ENCODE measurements around the gene DBI.
"Not testable (repeated sequence)": the region's sequence is repeated elsewhere in the genome, so short reads cannot be mapped to it uniquely, and the experiment has no call there.

DBI gene

DNA sequence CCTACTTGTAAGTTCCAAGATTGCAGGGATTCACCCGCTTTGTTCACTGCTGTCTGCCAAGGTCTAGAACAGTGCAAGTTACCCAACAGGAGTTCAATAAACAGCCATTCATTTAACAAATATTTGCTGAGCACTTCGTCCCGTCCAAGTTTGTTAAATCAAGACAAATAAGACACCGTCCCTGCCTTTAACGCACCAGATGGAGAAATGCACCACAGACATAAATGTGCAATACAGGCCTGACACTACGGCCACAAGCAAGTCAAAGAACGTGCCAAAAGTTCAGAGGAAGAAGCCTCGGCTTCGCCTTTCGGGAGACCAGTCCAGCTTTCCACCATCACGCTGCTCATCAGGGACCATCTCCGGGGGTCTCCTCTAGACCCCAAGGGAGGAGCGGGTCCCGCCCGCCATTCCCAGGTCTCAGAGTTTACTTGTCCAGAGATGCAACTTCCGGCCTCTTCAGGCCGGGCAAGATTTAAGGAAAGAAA lies 572 bp upstream of the DBI start:
- H3K27ac Mint-ChIP-seq, result peak overlapping the region; percentile 74 to 98 (median 88)
- H3K9me3 Mint-ChIP-seq, result no peaks in the 10 kb centered on the region
- TF ChIP-seq, protein P1, sequence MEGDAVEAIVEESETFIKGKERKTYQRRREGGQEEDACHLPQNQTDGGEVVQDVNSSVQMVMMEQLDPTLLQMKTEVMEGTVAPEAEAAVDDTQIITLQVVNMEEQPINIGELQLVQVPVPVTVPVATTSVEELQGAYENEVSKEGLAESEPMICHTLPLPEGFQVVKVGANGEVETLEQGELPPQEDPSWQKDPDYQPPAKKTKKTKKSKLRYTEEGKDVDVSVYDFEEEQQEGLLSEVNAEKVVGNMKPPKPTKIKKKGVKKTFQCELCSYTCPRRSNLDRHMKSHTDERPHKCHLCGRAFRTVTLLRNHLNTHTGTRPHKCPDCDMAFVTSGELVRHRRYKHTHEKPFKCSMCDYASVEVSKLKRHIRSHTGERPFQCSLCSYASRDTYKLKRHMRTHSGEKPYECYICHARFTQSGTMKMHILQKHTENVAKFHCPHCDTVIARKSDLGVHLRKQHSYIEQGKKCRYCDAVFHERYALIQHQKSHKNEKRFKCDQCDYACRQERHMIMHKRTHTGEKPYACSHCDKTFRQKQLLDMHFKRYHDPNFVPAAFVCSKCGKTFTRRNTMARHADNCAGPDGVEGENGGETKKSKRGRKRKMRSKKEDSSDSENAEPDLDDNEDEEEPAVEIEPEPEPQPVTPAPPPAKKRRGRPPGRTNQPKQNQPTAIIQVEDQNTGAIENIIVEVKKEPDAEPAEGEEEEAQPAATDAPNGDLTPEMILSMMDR (IDR thresholded peaks at IDR 0.05; ENCODE audit: unreplicated experiment in 3 of 3), result no peak
- H3K27me3 Mint-ChIP-seq (ENCODE audit: low read depth), result no peaks in the 10 kb centered on the region
- peak overlapping the region; percentile 98 to 99 (median 98) for H3K4me3 Mint-ChIP-seq
- H3K4me1 Mint-ChIP-seq, result peaks cover 24% of the 10 kb centered on the region
- H3K36me3 Mint-ChIP-seq (ENCODE audit: low read depth), result peaks cover 29% of the 10 kb centered on the region

DNA sequence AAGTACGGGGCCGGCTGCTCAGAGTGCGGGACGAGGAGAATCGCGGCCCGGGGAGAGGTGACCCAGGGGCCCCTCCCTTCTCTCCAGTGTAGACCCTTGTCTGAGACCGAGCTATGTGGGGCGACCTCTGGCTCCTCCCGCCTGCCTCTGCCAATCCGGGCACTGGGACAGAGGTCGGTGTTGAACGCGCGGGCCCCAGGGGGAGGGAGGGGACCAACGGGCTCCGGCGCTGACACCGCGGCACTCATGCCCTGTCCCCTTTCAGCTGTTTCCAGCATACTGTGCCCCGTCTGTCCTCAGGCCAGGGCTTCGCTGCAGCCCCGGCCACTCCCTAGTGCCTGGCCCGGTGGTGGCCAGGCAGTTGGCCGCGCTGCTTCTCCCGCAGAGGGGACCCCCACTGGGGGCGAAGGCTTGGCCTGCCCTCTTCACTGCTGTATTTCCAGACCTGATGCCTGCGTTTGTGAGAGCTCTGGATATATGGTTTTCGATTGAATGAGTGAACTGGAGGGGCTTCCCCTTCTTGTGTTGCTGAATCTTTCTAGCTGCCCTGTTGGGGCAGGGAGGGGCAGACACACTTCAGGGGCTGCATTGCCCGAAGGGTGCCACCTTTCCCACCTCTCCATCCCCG lies 809 bp downstream of the DBI start:
- TF ChIP-seq, protein P1 (IDR thresholded peaks at IDR 0.05; ENCODE audit: unreplicated experiment in 3 of 3), result no peak
- peaks cover 24% of the 10 kb centered on the region for H3K4me1 Mint-ChIP-seq
- H3K27me3 Mint-ChIP-seq (ENCODE audit: low read depth), result no peaks in the 10 kb centered on the region
- peak overlapping the region; percentile 98 to 99 (median 98) for H3K4me3 Mint-ChIP-seq
- H3K36me3 Mint-ChIP-seq (ENCODE audit: low read depth), result peaks cover 42% of the 10 kb centered on the region
- H3K9me3 Mint-ChIP-seq, result peaks cover 3% of the 10 kb centered on the region
- peak overlapping the region; percentile 74 to 98 (median 88) for H3K27ac Mint-ChIP-seq

DNA sequence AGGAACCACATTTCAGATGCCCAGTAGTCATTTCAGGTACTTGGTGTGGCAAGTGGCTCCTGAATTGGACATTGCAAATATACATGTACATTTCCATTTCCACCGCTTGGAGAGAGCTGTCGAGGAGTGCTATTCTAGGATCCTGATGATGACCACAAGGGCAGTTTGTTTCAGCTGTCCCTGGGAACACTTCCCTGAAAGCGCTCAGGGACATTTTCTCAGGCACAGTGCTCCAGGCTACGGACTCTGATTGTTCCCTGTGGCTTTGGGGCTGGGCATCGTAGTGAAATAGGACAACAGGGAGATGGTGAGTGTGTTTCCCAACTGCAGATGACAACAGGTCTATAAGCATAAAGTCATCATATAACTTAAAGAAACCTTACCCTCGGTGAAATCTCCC lies 3.1 kb downstream of the DBI start:
- TF ChIP-seq, protein P1 (IDR thresholded peaks at IDR 0.05; ENCODE audit: unreplicated experiment in 3 of 3), result no peak
- H3K4me3 Mint-ChIP-seq, result peak overlapping the region; percentile 26 to 63 (median 38)
- peaks cover 24% of the 10 kb centered on the region for H3K4me1 Mint-ChIP-seq
- H3K36me3 Mint-ChIP-seq (ENCODE audit: low read depth), result peaks cover 65% of the 10 kb centered on the region
- H3K9me3 Mint-ChIP-seq, result peaks cover 18% of the 10 kb centered on the region
- no peaks in the 10 kb centered on the region for H3K27me3 Mint-ChIP-seq (ENCODE audit: low read depth)
- H3K27ac Mint-ChIP-seq, result no peak overlapping the region

DNA sequence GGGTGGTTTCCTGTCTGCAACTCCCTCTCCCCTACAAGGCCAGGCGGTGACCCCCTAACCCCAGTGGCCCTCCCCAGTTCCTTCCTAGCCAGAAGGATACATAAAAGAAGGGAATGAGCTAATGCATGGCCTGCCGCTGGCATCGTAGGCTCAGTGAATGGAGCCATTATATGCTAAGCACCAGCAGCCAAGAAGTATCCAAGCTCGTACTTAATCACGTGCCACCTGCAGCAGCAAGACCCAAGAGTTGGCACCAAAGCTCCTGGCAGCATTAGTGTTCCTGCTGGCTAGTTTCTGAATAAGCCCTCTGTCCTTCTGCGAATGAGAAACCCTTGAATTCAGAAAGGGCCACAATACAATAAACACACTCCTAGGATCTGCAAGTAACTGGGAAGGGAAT lies 4.3 kb downstream of the DBI start:
- H3K27me3 Mint-ChIP-seq (ENCODE audit: low read depth), result no peaks in the 10 kb centered on the region
- peaks cover 22% of the 10 kb centered on the region for H3K9me3 Mint-ChIP-seq
- peaks cover 11% of the 10 kb centered on the region for H3K4me1 Mint-ChIP-seq

DNA sequence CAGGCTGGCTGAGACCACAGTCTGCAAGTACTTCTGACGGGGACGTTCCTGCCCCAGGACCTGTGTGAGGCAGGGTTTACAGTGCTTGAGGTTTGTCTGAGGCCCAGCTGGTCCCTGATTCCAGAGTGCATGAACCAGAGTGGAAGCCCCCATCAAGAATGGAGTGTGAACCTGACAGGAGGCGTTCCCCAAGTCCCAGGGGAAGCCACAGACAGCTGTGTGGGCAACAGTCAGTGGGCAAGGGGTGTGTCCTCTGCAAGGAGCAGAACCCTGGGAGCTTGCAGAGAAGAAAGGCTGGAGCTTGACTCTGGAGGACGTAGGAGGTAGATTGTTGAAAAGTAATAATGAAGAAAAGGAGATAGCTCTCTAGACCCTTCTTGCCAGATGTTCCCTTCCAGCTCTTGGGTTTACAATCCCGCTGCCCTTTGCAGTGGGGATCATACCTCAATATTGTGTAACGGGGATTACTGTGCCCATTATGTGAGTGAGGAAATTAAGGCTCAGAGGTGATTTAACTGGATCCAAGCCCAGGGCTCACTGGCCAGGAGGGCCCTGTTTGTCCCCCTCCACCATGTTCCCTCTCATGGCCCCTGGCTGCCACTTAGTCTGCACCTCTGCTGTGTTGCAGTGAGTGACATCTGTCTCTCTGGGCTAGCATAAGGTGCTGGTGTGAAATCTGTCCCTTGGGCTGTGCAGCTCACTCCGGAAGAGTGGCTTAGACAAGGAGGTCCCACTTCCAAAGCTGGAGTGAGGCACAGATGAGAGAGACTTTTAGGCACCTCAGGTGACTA lies 6.2 kb downstream of the DBI start:
- TF ChIP-seq, protein P1 (IDR thresholded peaks at IDR 0.05; ENCODE audit: unreplicated experiment in 3 of 3), result no peak
- Mint-ChIP-seq H3K36me3 (ENCODE audit: low read depth) (peaks cover 67% of the 10 kb centered on the region), H3K27me3 (ENCODE audit: low read depth) (peaks cover 7% of the 10 kb centered on the region), H3K9me3 (peaks cover 22% of the 10 kb centered on the region), H3K4me3 (no peak overlapping the region), H3K4me1 (peaks cover 26% of the 10 kb centered on the region), H3K27ac (no peak overlapping the region)

More for the DNA sequence above, 4.3 kb downstream of the DBI start:
- Mint-ChIP-seq H3K36me3 (ENCODE audit: low read depth) (peaks cover 69% of the 10 kb centered on the region), H3K4me3 (no peak overlapping the region), H3K27ac (no peak overlapping the region)
- TF ChIP-seq, protein P1 (IDR thresholded peaks at IDR 0.05; ENCODE audit: unreplicated experiment in 3 of 3), result no peak

DNA sequence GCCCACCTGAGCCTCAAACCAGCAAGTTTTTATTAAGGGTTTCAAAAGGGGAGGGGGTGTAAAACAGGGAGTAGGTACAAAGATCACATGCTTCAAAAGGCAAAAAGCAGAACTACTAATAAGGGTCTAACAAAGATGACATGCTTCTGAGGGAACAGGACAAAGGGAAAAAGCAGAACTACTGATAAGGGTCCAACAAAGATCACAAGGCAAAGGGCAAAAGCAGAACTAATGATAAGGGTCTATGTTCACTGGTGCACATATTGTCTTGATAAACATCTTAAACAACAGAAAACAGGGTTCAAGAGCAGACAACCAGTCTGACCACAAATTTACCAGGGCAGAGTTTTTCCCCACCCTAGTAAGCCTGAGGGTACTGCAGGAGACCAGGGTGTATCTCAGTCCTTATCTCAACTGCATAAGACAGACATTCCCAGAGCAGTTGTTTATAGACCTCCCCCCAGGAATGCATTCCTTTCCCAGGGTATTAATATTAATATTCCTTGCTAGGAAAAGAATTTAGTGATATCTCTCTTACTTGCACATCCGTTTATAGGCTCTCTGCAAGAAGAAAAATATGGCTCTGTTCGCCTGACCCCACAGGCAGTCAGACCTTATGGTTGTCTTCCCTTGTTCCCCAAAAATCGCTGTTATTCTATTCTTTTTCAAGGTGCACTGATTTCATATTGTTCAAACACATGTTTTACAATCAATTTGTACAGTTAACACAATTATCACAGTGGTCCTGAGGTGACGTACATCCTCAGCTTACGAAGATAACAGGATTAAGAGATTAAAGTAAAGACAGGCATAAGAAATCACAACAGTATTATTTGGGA lies 7.3 kb downstream of the DBI start:
- peaks cover 58% of the 10 kb centered on the region for H3K36me3 Mint-ChIP-seq (ENCODE audit: low read depth)
- not testable (repeated sequence) for H3K27ac Mint-ChIP-seq, H3K4me3 Mint-ChIP-seq

DNA sequence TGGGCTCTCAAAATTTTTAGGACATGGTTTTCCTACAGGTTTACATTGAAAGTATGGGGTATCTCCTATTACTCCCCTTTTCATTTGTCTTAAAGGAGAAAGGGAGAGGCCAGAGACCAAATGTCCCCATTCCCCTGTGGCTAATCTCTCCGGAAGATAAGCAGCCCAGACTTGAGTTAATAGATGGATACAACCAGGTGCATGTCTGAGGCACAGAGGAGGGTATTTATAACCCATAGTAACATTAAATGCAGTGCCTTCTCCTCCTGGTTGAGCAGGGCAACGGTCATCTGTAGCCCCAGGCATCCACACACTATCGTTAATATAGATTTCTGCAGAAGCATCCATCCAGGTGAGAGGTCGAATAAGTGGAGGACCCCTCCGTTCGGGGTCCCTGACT lies 9.6 kb downstream of the DBI start:
- not testable (repeated sequence) for H3K27me3 Mint-ChIP-seq (ENCODE audit: low read depth); H3K4me3 Mint-ChIP-seq; H3K27ac Mint-ChIP-seq
- Mint-ChIP-seq H3K36me3 (ENCODE audit: low read depth) (peaks cover 38% of the 10 kb centered on the region), H3K9me3 (peaks cover 22% of the 10 kb centered on the region), H3K4me1 (peaks cover 23% of the 10 kb centered on the region)

More for the DNA sequence above, 7.3 kb downstream of the DBI start:
- Mint-ChIP-seq H3K9me3 (peaks cover 22% of the 10 kb centered on the region), H3K4me1 (peaks cover 28% of the 10 kb centered on the region)
- H3K27me3 Mint-ChIP-seq (ENCODE audit: low read depth), result not testable (repeated sequence)
